ENCODE measurements around the gene GSK3B.

- TF ChIP-seq CTCF (IDR thresholded peaks at IDR 0.05) (no peak), POLR2A (IDR thresholded peaks at IDR 0.05) (no peak)
Measured at GRCh38 chr3:119989981-119990655, 104.1 kb downstream of the GSK3B start.

Data from thyroid gland (tissue), 4 donors.